ENCODE data around the gene CRTC1.

CRTC1 gene

DNA sequence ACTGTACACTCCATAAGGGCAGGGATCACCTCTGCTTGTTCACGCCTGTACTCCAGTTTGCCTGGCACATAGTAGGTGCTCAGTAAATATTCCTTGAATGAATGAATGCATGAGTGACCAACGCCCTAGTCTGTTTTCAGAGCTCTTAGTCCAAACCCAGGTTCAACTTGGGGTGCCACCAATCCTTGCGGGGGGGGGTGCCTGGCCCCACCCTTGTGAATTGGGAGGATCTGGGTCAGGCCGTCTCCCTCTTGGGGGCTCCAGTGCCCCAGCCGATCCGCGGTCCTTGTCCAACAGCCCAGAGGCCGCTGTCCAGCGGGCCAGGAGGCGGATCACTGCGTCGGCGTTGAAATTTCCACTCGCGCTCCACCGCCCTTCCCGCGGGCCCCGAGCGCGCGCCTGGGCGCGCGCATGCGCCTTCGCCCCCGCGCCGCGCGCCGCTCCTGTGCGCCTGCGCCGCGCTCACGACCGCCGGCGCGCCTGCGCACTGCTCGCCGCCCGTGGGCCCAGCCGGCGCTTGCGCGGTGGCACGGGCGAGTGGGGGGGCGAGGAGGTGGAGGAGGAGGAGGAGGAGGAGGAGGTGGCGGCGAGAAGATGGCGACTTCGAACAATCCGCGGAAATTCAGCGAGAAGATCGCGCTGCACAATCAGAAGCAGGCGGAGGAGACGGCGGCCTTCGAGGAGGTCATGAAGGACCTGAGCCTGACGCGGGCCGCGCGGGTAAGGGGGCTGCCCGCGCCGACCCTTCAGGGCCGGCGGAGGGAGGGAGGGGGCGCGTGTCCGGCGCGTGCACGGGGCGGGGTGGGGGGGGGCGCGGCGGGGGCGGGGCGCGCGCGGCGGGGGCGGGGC, at the start of gene CRTC1:
Gene CRTC1, plus strand, starts transcription at position 572 of the 849 bp plus-strand sequence. Its CDS starts 23 bp downstream, at position 595.
- DNase-seq: peak; percentile 46 to 54

DNA sequence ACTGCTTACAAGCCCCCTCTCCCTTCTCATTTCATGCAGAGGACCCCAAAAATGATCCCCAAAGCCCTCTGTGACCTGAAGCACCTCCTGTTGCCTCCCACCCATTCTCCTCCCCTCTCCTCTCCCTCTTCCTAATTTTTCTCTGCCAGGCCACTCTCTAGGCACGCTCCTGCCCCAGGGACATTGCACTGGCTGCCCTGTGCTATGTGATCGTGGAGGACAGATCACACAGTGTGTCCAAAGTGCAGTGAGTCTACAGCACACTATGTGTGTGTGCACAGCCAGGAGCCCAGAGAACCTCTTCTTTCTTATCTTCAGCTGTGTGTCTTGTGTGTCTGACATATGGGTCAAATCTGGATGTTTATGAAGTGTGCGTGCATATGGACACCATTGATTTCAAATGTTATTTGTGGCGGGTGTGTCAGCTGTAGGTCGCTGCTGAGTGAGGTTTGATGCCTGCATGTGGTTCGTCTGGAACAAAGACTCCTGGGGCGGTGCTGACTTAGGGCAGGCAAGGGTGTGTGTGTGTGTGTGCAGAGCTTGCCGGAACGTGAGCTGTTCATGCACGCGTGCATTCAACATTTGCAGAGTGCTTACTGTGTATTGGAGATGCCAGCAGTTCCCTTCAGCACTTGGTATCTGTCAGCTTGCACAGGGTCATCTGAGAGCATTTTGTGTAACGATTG, 48.7 kb upstream of the CRTC1 start:
- no peak for DNase-seq

- DNase-seq: no peak
Measured at GRCh38 chr19:18635831-18636182, 47.7 kb upstream of the CRTC1 start.

DNA sequence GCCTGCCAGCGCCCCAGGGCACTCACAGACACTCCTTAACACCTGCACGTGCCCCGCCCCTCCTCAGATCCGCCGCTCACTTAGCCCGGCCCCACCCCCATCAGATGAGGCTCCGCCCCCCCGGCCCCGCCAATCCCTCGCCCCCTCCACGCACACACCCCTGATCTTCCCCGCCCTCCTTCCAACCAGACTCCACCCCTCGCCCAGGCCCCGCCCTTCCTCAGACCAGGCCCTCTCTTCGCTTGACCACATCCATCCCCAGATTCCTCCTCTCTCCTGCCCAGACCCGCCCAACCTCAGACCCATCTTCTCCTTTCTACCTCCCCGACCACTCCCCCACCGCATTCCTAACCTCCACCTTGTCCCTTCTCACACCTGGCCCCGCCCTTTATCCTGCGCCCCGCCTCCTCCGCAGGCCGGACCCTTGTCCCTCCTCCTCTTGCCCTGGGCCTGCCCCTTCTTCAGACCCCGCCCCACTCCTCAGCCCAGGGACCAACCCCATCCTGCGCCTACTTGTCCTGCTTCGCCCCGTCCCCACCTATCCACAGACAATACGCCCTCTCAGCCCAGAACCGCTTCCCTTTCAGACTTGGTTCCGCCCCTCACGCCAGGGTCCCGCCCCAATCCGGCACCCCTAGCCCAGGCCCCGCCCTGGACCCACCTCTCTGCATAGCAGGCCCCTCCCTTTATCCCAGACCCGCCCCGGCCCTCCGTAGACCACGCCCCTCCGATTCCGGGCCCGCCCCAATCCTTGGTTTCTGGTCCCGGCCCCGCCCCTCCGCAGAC, 47.1 kb upstream of the CRTC1 start:
- peak; percentile 96 for DNase-seq

DNA sequence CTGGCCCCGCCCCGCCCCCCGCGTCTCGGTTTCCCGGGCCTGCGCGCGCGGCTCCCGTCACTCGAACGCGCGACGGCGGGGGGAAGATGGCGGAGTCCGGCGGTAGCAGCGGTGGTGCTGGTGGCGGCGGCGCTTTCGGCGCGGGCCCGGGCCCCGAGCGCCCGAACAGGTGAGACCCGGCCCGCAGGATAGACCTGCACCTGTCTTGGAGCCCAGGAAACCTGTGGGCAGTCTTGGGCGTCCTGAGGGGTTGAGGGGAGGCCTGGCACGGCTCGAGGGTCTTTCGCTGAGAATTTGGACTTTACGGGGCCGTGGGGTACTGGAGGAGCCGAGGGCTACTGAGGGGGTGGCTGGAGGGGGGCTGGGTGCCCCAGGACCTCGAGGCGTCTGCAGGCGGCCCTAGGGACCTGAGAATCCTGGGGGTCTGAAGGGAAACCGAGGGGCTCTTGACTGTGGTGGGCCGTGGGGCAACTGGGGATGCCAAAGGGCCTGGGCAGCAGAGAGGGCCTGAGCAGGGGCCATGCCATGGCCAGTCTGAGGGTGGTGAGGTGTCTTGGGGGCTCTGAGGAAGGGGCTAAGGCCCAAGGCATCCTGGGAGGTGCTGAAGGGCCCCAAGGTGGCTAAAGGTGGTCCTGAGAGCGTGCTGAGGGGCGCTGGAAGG, 46.4 kb upstream of the CRTC1 start, which contains the start of gene KLHL26:
Gene KLHL26, plus strand, starts transcription at position 60 of the 661 bp plus-strand sequence. Its CDS starts 27 bp downstream, at position 87.
- no peak for DNase-seq

DNA sequence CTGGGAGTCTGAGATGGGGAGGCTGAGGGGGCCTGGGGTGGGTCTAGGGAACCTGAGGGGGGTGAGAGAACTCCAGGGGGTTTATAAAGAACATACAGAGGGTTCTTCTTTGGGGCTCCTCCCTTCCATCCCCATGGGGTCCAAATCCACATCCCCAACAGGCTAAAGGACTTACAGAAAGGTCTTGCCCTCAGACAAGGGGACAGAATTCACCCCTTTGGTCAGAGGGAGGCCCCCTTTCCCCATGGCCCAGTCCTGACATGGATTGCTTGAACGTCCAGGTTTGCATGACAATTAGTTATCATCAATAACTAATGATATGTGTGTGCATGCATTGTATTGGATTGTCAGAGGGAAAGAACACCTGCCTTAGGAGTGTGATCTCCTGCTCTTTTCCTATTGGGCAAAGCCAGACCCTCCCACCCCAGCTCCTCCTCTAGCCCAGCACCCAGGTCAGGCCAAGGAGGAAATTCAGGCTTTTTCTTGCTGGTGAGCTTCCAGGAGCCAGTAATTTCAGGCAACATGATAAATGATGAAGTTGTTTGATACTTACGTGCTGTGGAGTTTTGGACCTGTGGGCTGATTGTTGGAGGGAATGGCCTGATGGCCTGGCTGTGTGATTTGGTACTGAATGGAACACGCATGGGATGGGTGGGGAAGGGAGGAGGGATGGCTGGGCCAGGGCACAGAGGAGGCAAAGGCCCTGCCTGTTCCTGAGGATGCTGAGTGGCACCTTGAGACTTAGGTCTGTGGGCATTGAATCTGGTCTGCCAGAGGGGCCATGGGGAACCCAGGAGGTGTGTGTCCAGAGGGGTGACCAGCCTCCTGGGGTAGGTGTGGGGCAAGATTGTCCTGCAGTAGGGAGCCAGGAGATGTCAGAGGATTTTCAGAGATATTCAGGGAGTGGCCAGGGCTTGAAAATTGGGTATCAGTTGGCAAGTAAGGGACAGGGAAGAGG, 45.5 kb upstream of the CRTC1 start:
- DNase-seq: peak; percentile 19 to 46

DNA sequence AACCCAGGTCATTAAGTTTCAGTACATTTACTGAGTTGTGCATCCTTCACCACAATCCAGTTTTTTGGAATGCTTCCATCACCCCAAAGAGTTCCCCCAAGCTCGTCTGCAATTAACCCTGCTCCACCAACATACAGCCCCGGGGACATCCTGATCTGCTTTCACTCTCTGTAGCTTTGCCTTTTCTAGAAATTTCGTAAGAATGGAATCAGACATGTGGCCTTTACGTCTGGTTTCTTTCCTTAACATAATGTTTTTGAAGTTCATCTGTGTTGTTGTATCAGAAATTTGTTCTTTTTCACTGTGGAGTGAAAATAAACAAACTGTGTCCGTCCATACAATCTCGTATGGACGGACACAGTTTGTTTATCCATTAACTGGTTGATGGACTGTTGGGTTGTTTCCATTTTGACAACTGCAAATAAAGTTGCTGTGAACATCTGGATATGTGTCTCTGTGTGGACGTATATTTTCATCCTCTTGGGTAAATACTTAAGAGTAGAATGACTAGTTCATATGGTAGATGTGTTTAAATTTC, 43.7 kb upstream of the CRTC1 start:
- DNase-seq: no peak

- peak; percentile 88 to 95 for DNase-seq
Measured at GRCh38 chr19:18644196-18645034, 39.1 kb upstream of the CRTC1 start.

DNA sequence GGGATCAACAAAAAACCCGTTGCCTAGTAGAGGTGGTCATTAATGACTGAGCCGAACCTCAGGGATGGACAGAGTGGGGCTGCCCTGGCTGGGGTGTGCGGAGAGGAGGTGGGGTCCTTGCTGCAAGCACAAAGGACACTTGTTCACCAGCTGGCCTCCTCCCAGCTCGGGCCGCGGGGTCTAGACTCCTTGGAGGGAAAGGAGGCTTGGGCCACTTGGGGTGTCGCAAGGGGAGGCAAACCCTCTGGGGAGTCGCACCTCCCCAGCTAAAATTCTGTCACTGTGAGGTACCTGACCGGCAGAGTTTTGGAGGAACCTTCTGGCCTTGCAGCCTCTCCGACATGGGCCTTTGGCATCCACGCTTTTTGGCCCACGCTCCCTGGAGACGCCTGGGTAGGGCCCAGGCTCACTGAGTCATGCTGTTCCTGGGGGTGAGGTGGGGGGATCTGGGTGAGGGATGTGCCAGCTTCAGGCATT, 38.4 kb upstream of the CRTC1 start:
- DNase-seq: no peak

- DNase-seq: no peak
Measured at GRCh38 chr19:18646535-18647370, 36.7 kb upstream of the CRTC1 start.

- no peak for DNase-seq
Measured at GRCh38 chr19:18647371-18647767, 36.1 kb upstream of the CRTC1 start.

DNA sequence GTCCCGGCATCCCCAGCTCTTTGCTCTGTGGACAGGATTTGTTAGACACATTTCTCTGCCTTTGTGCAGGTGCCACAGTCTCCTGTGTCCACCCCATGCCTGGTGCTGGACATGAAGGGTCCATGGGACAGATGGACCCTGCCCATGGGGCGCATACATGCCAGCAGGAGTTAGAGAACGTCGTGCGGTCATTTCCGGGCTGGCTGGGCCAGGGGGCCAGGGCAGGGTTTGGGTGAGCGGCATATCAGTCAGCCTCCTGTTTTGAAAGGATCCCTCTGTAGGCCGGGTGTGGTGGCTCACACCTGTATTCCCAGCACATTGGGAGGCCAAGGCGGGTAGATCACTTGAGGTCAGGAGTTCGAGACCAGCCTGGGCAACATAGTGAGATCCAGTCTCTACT, 35.7 kb upstream of the CRTC1 start:
- DNase-seq: no peak

DNA sequence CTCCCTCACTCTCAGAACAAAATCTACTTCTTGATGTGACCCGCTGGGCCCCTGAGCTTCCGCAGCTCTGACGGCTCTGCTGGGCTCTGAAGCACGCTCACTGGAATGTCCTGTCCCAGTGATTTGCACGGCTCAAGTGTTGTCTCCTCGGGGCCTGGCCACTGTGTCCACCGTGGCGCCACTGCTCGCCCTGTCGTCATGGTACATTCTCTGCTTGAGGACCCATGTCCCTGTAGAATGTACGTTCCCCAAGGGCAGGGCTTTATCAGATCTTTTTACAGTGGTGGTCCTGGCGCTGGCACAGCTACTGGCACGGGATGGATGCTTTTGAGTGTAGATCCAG, 34.5 kb upstream of the CRTC1 start:
- DNase-seq: no peak

- DNase-seq: peak; percentile 56 to 63
Measured at GRCh38 chr19:18649371-18650020, 34.0 kb upstream of the CRTC1 start.

- no peak for DNase-seq
Measured at GRCh38 chr19:18650021-18650390, 33.5 kb upstream of the CRTC1 start.

GRCh38 chr19:18650468-18651041, 32.9 kb upstream of the CRTC1 start:
- no peak for DNase-seq

- no peak for DNase-seq
Measured at GRCh38 chr19:18651300-18651699, 32.2 kb upstream of the CRTC1 start.

GRCh38 chr19:18651733-18652132, 31.7 kb upstream of the CRTC1 start:
- no peak for DNase-seq

GRCh38 chr19:18653853-18654252, 29.6 kb upstream of the CRTC1 start:
- no peak for DNase-seq
